Measurements from ENCODE around the gene CERS5. TPM values are rescaled to one million over a fixed set of nuclear protein-coding genes. Genes with fewer than 3 reads are reported as not detected.

The CERS5 gene
- total and polyA plus RNA-seq, 4 donors = 6.9 to 16.2 (median 8.2) TPM

DNA sequence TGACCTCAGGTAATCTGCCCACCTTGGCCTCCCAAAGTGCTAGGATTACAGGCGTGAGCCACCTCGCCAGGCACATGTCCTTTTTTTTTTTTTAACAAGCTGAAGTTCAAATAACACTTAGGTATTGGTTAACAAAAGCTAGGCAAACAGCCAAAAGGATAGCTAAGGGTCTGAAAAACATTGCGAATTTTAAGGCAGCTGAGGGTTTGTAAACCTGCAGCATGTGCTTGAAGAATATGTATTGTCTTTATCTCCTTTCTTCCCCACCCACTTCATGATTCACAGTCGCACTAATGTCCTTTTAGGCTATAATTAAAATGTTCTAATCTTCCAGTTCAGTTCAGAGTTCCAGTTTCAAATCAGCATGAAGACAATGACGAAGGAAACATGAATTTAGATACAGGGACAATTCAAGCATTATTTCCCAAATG lies 30.1 kb upstream of the CERS5 start:
- H3K9ac ChIP-seq (ENCODE audit: low read depth in 1 of 2, low read length in 2 of 2) = no peak overlapping the region
- H3K4me3 ChIP-seq (ENCODE audit: low read depth in 1 of 3, low read length in 3 of 3) = no peak overlapping the region
- 65% methylated on average over 5 of the region's 5 CpGs for WGBS
- TF ChIP-seq RAD21 (IDR thresholded peaks at IDR 0.05) = no peak
- TF ChIP-seq, protein P1, sequence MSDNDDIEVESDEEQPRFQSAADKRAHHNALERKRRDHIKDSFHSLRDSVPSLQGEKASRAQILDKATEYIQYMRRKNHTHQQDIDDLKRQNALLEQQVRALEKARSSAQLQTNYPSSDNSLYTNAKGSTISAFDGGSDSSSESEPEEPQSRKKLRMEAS (IDR thresholded peaks at IDR 0.05) = no peak
- no peak for TF ChIP-seq EGR1 (IDR thresholded peaks at IDR 0.05; ENCODE audit: low read depth in 2 of 2)
- TF ChIP-seq YY1 (IDR thresholded peaks at IDR 0.05) = no peak
- no peak for TF ChIP-seq FOXA2 (IDR thresholded peaks at IDR 0.05)
- TF ChIP-seq, protein P2, sequence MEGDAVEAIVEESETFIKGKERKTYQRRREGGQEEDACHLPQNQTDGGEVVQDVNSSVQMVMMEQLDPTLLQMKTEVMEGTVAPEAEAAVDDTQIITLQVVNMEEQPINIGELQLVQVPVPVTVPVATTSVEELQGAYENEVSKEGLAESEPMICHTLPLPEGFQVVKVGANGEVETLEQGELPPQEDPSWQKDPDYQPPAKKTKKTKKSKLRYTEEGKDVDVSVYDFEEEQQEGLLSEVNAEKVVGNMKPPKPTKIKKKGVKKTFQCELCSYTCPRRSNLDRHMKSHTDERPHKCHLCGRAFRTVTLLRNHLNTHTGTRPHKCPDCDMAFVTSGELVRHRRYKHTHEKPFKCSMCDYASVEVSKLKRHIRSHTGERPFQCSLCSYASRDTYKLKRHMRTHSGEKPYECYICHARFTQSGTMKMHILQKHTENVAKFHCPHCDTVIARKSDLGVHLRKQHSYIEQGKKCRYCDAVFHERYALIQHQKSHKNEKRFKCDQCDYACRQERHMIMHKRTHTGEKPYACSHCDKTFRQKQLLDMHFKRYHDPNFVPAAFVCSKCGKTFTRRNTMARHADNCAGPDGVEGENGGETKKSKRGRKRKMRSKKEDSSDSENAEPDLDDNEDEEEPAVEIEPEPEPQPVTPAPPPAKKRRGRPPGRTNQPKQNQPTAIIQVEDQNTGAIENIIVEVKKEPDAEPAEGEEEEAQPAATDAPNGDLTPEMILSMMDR (IDR thresholded peaks at IDR 0.05; ENCODE audit: low read depth, low read length, missing input control) = no peak
- TF ChIP-seq, protein P3, sequence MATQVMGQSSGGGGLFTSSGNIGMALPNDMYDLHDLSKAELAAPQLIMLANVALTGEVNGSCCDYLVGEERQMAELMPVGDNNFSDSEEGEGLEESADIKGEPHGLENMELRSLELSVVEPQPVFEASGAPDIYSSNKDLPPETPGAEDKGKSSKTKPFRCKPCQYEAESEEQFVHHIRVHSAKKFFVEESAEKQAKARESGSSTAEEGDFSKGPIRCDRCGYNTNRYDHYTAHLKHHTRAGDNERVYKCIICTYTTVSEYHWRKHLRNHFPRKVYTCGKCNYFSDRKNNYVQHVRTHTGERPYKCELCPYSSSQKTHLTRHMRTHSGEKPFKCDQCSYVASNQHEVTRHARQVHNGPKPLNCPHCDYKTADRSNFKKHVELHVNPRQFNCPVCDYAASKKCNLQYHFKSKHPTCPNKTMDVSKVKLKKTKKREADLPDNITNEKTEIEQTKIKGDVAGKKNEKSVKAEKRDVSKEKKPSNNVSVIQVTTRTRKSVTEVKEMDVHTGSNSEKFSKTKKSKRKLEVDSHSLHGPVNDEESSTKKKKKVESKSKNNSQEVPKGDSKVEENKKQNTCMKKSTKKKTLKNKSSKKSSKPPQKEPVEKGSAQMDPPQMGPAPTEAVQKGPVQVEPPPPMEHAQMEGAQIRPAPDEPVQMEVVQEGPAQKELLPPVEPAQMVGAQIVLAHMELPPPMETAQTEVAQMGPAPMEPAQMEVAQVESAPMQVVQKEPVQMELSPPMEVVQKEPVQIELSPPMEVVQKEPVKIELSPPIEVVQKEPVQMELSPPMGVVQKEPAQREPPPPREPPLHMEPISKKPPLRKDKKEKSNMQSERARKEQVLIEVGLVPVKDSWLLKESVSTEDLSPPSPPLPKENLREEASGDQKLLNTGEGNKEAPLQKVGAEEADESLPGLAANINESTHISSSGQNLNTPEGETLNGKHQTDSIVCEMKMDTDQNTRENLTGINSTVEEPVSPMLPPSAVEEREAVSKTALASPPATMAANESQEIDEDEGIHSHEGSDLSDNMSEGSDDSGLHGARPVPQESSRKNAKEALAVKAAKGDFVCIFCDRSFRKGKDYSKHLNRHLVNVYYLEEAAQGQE (IDR thresholded peaks at IDR 0.05) = no peak
- TF ChIP-seq SP1 (IDR thresholded peaks at IDR 0.05) = no peak
- no peak for TF ChIP-seq FOXA1 (IDR thresholded peaks at IDR 0.05)
- TF ChIP-seq, protein P4, sequence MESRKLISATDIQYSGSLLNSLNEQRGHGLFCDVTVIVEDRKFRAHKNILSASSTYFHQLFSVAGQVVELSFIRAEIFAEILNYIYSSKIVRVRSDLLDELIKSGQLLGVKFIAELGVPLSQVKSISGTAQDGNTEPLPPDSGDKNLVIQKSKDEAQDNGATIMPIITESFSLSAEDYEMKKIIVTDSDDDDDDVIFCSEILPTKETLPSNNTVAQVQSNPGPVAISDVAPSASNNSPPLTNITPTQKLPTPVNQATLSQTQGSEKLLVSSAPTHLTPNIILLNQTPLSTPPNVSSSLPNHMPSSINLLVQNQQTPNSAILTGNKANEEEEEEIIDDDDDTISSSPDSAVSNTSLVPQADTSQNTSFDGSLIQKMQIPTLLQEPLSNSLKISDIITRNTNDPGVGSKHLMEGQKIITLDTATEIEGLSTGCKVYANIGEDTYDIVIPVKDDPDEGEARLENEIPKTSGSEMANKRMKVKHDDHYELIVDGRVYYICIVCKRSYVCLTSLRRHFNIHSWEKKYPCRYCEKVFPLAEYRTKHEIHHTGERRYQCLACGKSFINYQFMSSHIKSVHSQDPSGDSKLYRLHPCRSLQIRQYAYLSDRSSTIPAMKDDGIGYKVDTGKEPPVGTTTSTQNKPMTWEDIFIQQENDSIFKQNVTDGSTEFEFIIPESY (IDR thresholded peaks at IDR 0.05) = no peak
- TF ChIP-seq TAF1 (conservative IDR thresholded peaks at IDR 0.05) = no peak
- no peak for TF ChIP-seq HNF4G (IDR thresholded peaks at IDR 0.05)
- TF ChIP-seq, protein P5, sequence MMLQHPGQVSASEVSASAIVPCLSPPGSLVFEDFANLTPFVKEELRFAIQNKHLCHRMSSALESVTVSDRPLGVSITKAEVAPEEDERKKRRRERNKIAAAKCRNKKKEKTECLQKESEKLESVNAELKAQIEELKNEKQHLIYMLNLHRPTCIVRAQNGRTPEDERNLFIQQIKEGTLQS (IDR thresholded peaks at IDR 0.05) = no peak
- no peak for TF ChIP-seq GABPA (IDR thresholded peaks at IDR 0.05 in 1 of 2, conservative IDR thresholded peaks at IDR 0.05 in 1 of 2)
- TF ChIP-seq NR2F2 (IDR thresholded peaks at IDR 0.05) = no peak
- no peak for TF ChIP-seq HNF4A (conservative IDR thresholded peaks at IDR 0.05)
- TF ChIP-seq RXRA (IDR thresholded peaks at IDR 0.05) = no peak
- TF ChIP-seq JUND (IDR thresholded peaks at IDR 0.05) = no peak
- no peaks in the 10 kb centered on the region for H3K4me1 ChIP-seq (ENCODE audit: control insufficient read depth in 4 of 4, insufficient read depth in 4 of 4, low read length in 3 of 4)
- H3K27ac ChIP-seq (ENCODE audit: low read depth in 1 of 2, low read length in 2 of 2) = no peak overlapping the region
- H3K36me3 ChIP-seq (ENCODE audit: control insufficient read depth in 4 of 4, insufficient read depth in 3 of 4, low read depth in 1 of 4, low read length in 3 of 4) = peaks cover under 1 to 6% (median 3%) of the 10 kb centered on the region in 4 donors
- no peaks in the 10 kb centered on the region for H3K27me3 ChIP-seq (ENCODE audit: control insufficient read depth in 4 of 4, insufficient read depth in 4 of 4, low read length in 3 of 4)
- H3K9me3 ChIP-seq (ENCODE audit: control insufficient read depth in 4 of 4, low read length in 3 of 4) = no peaks in the 10 kb centered on the region
- DNase-seq (ENCODE audit: low spot score) = no peak

All from liver (tissue), 9 donors.